ENCODE measurements around the gene NT5M.
A peak's percentile ranks its signal among the peaks of the same experiment; 100 is the strongest.
"Not testable (repeated sequence)": the region's sequence is repeated elsewhere in the genome, so short reads cannot be mapped to it uniquely, and the experiment has no call there.

Gene NT5M

DNA sequence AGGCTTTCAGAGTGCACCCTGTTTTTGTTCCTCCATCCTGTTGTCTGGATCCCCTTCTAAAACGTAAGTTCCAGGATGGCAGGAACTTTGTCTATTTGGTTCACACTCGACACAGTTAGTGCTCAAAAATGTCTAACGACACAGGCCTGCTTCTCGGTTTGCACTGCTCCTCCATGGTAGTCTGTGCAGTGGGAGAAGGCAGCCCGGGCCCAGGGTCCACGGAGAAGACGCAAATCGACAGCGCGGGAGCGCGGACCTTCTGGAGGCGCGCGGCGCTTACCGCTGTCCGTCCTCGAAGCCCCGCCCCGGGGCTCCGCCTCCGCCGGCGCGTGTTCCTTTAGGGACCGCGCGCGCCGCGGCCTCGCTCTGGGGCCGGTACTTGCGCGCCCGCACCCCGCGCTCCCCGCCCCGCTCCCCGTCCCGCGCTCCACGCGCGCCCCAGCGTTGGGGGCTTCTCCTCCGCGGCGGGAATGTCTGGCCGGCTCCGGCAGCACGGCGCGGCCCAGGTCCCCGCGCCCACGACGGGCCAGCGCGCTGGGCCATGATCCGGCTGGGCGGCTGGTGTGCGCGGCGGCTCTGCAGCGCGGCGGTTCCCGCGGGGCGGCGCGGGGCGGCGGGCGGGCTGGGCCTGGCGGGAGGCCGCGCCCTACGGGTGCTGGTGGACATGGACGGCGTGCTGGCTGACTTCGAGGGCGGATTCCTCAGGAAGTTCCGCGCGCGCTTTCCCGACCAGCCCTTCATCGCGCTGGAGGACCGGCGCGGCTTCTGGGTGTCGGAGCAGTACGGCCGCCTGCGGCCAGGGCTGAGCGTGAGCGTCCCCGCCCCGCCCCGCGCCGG is at the start of gene NT5M:
TSS of gene NT5M (plus strand) at position 364 of the 837 bp plus-strand sequence. CDS start at position 542, 178 bp downstream.
- DNase-seq: peak; percentile 27 to 46

DNA sequence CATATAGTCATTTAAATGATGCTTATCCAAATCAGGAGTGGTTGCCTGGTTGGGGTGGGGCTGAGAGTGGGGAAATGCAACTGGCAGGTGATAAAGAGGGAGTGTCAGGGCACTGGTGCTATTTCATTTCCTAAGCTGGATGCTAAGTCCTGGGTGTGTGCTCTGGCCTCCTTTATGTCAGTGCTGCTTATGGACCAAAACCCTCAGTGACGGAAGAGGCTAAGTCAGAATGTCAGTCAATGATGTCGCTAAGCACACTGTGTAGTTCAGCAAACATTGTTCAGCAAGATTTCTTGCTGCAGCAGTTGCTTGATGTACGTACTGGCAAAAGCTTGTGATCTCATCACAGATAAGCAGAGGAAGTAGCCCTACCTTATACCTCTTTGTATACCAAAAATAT is 49.8 kb upstream of the NT5M start:
- DNase-seq: no peak

DNA sequence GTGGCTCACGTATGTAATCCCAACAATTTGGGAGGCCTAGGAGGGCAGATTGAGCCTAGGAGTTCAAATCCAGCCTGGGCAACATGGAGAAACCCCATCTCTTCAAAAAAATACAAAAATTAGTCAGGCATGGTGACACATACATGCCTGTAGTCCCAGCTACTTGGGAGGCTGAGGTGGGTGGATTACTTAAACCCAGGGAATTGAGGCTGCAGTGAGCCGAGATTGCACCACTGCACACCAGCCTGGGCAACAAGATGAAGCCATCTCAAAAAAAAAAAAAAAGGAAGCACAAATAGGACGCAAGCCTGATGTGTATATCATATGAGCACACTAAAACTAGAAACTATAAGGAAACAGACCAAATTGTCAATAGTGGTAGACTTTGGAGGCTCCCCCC is 49.1 kb upstream of the NT5M start:
- DNase-seq: no peak

DNA sequence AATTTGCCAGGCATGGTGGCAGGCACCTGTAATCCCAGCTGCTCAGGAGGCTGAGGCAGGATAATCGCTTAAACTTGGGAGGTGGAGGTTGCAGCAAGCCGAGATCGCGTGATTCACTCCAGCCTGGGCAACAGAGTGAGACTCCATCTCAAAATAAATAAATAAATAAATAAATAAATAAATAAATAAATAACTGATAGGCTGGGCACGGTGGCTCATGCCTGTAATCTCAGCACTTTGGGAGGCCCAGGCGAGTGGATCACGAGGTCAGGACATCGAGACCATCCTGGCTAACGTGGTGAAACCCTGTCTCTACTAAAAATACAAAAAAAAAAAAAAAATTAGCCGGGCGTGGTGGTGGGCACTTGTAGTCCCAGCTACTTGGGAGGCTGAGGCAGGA is 47.5 kb upstream of the NT5M start:
- DNase-seq: not testable (repeated sequence)

- no peak for DNase-seq
These were observed 46.9 kb upstream of the NT5M start for GRCh38 chr17:17256316-17256715.

DNA sequence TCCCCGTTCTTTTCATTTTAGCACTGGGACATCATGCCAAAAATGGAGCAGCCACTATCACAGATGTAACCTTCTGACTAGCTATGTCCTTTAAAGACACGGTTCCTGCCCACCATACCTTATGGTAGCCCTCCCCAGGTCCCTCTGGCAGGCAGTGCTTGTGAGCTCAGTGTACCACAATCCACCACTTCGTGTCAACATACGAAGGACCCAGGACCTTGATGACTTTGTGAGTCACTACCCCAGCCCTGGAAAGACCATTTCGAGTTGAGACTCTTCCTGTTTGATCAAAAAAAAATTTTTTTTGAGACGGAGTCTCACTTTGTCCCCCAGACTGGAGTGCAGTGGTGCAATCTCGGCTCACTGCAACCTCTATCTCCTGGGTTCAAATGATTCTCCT is 45.2 kb upstream of the NT5M start:
- no peak for DNase-seq

- no peak for DNase-seq
These were observed 44.2 kb upstream of the NT5M start for GRCh38 chr17:17258998-17259397.

DNA sequence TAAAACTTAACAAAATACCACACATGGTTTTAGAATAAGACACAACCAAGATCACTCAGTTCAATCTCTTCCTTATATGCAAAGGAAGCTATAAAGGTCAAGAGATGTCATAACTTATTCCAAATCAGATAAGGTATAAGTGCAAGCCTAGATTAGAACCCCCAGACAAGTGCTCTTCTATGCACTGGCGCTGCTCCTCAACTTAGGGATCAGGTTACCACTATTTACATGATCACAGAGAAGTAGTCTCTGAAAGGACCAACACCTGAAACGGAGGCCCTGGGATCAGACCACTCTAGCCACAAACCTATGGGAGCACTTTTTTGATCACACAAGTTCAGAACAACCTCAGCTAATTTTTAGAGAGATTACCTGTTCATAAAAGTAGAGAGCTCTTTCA is 38.7 kb upstream of the NT5M start:
- DNase-seq: no peak

DNA sequence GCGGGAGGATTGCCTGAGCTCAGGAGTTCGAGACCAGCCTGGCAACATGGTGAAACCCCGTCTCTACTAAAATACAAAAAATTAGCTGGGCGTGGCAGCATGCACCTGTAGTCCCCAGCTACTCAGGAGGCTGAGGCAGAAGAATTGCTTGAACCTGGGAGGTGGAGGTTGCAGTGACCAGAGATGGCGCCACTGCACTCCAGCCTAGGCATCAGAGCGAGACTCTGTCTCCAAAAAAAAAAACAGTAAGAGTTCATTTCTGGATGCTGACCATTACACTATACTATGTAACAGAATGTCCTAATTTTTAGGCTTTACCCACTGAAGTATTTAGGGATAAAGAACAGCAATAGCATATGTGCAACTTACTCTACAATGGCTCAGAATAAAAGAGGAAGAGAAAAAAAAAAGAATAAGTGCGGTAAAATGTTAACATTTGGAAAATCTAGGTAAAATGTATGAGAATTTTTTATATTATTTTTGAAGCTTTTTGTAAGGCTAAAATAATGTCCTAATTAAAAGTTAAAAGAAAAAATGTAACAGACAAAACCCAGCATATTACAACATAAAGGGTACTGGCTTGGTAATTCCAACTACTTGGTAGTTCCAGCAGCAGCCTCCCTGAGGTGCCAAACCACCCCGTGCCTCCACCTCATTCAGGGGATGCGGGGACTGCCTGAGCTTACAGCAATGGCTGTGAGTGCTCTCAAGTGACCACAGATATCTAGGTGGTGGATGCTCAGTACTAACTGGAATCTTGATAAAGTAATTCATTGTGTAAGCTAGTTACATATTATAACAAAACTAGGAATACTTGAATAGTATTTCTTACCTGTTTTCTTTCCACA is 33.0 kb upstream of the NT5M start:
- DNase-seq: no peak

DNA sequence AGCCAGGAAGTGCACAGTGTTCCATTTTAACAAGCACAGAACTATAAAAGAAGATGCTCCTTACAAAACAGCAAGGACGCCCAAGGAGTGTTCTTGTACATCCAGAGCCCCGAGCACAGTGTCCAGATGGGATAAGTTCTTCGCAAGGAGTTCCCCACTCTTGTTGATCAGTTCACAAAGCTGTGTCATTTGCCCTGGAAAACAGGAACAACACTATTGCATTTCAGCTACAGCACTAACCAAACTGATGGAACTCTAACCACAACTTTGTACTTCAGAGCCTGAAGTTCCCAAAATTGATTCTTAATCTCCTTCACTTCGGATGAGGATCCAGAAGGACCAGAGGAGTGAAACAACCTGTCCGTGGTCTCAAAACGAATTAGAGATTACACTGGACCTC is 27.2 kb upstream of the NT5M start:
- peak in 1 of 2 donors; percentile 16 for DNase-seq

DNA sequence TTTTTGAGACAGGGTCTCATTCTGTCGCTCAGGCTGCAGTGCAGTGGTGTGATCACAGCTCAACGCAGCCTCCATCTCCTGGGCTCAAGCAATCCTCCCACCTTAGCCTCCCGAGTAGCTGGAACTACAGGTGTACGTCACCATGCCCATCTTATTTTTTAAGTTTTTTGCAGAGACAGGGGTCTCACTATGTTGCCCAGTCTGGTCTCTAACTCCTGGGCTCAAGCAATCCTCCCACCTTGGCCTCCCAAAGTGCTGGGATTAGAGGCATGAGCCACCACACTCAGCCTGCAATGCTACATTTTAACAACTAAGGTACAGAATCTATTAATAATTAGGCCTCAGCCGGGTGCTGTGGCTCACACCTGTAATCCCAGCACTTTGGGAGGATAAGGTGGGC is 25.7 kb upstream of the NT5M start:
- not testable (repeated sequence) for DNase-seq

DNA sequence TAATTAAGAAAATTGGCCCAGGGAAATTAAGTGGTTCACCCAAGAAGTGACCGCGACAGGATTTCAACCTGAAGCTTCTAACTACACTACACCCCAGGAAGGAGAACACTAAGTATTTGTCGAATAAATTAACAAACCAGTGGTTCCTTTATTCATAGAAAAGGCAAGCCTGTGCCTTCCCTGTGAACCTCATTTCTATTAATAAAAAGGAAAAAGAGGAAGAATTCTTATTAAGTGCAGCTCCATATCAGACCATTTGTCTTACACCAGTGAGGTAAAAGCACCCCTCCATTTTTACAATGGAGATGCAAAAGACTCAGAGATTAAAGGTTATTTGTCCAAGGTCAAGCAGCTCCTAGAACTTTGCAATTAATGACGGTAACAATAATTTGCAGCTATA is 23.9 kb upstream of the NT5M start:
- DNase-seq: no peak

- peak; percentile 90 to 99 for DNase-seq
These were observed 22.3 kb upstream of the NT5M start, which contains the start of gene COPS3 for GRCh38 chr17:17280613-17281549. TSS of gene COPS3 (minus strand) at chr17:17281246. CDS start at chr17:17281186, 60 bp downstream.

- no peak for DNase-seq
These were observed 17.2 kb upstream of the NT5M start for GRCh38 chr17:17285951-17286350.

DNA sequence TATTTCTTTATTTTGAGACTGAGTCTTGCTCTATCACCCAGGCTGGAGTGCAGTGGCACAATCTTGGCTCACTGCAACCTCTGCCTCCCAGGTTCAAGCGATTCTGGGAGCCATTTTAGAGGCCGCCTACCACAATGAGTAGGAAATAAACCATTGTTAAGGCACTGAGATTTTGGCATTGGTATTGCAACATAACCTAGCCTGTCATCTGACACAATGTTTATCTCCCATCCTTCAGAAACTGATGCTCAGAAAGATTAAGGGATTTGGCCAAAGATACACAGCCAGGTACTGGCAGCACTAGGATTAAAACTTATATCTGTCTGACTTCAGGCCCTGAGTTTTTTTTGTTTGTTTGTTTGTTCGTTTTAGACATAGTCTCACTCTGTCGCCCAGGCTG is 14.1 kb upstream of the NT5M start:
- DNase-seq: no peak

DNA sequence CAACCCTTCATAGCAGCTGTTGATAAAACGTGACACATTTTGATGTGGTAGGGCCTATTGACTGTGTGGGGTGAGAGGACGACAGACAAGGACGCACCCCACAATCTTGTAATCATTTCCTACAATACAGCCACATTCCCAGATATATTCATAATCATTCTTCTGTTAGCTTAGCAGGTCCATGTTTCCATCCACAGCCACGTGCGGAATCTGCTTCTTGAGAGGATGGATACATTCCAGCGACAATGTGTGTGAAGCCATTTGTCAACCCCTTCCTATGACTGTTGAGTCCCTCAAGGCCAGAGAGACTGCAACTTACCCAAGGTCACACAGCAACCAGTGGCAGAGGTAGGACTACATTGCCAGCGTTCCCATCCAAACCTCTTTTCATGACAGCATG is 13.5 kb upstream of the NT5M start:
- DNase-seq: no peak

GRCh38 chr17:17295141-17295540 is 8.0 kb upstream of the NT5M start:
- no peak for DNase-seq

DNA sequence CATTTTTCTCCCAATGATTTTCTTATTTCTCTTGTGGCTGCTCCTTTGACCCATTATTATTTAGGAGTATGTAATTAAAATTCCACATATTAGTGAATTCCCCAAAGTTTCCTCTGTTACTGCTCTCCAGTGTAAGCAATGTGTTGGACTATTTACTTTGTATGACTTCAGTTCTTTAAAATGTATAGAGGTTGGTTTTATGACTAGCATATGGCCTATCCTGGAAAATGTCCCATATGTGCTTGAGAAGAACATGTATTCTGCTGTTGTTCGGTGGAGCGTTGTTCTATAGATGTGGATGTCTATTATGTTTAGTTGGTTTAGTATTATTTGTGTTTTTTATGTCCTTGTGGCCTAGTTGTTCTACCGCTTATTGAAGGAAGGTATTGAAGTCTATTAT is 6.0 kb upstream of the NT5M start:
- no peak for DNase-seq

GRCh38 chr17:17298108-17298507 is 5.1 kb upstream of the NT5M start:
- DNase-seq: no peak

DNA sequence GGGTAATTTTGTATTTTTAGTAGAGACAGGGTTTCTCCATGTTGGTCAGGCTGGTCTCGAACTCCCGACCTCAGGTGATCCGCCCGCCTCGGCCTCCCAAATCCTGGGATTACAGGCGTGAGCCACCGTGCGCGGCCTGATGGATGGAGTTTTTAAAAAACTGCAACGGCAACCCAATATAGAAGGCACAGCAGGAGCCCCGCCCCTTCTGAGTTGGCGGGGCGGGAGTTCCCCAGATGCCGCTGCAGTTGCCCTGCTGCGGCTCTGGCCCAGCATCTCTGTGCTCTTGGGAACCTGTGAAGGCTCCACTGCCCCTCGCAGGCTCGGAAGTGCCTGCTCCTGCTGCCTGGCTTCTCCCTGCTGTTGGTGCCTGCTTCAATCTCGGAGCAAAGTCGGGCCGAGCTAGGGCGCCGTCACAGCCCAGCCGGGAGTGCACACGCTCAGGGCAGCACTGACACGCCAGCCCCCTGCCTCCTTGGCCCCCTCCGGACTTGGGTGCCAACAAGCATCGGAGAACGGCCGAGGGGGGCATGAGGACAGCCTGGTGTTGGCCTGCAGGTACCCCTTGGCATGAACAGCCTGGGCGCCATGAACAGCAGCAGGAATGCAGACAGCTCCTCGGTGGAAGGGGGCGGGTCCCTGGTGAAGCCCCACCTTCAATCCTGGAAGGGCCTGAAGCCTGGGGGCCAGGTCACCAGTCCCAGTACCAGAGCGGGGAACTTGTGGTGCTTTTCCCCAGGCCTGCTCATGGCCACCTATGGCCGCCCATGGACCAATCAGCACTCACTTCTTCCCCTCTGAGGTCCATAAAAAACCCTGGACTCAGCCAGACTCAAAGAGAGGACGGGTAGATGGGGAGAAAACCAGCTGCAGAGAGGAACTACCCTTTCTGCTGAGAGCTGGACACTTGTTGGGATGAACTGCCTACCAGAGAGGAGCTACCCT is 2.3 kb upstream of the NT5M start:
- DNase-seq: no peak

DNA sequence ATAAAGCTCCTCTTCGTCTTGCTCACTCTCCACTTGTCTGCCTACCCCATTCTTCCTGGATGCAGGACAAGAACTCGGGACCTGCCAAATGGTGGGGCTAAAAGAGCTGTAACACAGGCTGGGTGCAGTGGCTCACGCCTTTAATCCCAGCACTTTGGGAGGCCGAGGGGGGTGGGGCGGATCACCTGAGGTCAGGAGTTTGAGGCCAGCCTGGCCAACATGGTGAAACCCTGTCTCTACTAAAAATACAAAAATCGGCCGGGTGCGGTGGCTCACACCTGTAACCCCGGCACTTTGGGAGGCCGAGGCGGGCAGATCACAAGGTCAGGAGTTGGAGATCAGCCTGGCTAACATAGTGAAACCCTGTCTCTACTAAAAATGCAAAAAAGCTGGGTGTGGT is 1.5 kb upstream of the NT5M start:
- not testable (repeated sequence) for DNase-seq

All from bone marrow (tissue), 2 donors.